ENCODE measurements around the gene KLHL29.
"Not testable (repeated sequence)": the region's sequence is repeated elsewhere in the genome, so short reads cannot be mapped to it uniquely, and the experiment has no call there.

KLHL29 gene

DNA sequence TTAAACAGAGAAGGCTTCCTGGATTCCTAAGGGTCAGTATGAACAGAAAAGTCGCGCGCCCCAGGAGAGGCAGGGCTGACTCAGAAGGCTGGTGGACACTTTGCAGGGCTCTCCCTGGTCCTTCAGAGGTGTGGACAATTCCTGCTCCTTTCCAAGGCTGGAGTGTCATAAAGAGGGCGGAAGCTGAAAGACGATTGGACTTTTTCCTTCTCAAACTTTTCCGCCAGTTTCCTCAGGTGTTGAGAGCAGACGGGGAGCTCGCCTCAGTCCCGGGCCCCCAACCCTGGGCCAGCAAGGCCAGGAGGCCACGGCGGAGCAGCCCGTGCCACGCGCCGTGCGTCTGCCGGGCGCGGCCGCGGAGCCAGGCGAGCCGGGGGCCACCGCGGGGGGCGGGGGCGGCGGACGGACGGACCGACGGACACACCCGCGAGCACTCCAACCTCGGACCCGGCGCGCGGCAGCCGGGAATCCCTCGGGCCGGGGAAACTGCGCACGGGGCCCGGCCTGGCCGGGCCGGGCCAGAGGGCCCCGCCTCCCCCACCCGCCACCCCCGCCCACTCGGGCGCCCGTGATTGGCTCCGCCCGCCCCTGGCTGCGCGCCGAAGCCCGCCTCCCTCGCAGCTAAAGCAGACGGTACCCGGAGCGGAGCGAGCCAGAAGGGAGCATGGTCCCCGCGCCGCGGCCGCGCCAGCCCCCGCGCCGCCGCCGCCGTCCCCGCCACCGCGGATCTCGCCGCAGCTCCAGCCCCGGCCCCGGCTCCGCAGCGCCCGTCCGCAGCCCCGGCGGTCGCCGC lies at the start of gene KLHL29:
TSS of gene KLHL29 (plus strand) at position 629 of the 793 bp plus-strand sequence. CDS start 177,018 bp downstream, outside the sequence.
- peak; percentile 76 for DNase-seq

DNA sequence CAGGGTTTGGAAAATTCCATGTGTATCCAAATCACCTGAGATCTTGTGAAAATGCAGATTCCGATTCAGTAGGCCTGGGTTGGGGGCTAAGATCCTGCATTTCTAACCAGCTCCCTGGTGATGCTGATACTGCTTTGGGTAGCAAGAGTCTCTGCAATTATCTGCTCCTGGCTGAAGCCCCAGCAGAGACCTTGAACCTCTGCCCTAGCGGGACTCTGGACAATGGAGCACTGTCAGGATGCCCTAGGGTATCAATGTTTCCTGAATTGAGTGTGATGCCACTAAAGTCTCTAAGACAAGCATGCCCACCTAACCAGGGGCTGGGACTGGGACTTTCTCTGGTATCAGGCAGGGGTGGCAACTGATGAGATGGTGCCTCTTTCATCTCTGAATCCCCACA lies 49.4 kb upstream of the KLHL29 start:
- DNase-seq = no peak

DNA sequence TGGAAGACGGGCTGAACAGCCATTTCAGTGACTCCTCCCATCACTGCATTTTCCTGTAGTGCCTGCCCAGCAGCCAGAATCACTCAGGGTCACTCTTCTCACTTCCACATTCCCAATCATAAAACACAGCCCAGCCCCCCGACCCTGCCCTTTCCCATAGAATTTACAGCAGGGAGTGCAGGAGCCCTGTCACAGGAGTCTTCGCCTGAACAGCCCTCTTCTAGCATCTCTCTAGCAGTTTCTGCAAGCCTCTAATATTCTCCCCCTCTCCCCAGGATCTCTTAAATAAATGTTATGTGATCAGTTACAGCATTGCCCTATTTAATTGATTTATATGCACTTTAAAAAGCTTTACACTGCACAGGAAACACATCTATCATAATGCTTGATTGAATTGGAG lies 42.9 kb upstream of the KLHL29 start:
- no peak for DNase-seq

DNA sequence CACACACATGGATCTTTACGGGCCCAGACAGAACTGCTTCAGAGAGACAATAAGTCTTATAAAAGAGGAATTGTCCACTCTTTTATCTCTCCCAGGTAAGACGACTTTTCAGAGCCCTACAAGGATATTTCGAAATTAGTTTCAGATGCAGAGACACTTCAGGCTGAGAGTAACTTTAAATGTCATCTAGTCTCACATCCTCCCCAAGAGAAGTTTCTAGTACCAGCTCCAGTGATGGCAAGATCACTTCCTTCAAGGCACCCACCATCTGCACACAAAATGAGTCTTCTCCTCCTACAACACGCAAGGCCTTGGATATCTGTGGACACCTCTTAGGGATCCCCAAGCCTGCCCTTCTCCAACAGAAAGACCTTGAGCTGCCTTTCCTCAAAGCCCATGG lies 39.0 kb upstream of the KLHL29 start:
- DNase-seq = no peak

DNA sequence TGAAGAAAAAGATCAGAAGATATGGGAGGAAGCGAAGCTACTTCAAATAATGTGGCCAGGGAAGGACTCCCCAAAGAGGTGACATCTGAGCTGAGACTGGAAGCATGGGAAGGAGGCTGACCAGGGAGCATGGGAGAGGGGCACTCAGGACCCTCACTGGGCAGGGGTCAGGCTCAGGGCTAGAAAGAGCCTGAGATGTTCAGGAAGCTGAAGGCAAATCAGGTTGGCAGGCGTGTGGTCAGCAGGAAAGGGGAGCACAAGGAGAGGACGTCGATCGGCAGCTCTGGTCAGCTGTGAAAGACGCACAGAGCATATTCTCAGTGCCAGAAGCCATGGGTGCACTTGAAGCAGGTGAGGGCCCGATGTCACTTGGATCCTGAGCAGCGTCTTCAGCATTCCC lies 38.2 kb upstream of the KLHL29 start:
- DNase-seq = no peak

DNA sequence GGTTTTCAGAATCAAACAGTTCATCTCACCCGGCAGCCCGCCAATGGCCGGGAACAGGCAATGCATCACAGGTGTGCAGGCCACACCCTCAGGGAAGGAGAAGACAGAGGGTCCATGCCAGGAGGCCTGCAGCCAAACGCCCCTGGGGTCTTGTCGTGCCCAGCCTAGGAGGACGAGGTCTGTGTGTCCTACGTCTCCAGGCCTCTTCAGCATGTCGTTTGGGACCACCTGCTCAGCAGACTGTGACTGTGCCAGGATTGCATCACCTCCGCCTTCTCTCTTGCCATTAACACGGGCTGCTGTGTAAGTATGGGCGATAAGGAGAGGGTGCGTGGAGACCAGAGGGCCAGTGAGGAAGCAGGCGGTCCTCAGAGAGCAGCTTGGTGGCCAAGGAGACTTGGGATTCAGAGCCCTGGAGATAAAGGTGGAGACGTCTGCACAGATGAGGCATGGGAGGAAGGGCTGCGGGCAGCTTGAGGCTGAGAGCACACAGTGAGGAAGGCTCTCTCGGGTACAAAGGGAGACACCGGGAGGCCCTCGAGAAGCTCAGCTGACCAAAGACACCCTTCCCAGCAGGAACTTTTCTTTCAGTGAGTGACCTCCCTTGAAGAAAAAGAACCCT lies 37.4 kb upstream of the KLHL29 start:
- DNase-seq = no peak

DNA sequence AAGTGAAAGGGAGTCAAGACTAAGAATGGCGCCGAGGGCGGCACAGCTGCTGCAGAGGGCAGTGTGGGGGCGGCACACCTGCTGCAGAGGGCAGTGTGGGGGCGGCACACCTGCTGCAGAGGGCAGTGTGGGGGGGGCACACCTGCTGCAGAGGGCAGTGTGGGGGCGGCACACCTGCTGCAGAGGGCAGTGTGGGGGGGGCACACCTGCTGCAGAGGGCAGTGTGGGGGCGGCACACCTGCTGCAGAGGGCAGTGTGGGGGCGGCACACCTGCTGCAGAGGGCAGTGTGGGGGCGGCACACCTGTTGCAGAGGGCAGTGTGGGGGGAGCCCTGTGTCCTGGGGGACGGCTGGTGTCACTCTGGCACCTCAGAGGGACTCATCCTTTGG lies 36.9 kb upstream of the KLHL29 start:
- not testable (repeated sequence) for DNase-seq

DNA sequence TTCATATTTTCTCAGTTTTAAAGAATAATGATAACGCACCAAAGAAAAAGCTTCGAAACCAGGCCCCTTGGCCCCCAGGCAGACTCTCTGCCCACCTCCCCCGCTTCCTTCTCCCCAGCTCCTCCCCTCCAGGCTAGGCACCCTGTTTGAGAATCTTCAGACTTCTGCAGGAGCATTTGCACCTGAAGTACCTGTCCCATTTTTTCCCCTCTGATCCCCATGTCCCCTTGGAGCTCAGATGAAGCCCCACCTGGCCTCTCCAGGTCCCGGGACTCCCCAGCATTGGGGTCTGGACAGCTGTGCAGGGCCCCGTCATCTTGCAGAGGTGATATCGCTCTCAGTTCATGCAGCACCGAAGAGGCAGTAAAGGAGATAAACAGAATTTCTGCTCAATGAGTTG lies 35.5 kb upstream of the KLHL29 start:
- no peak for DNase-seq

DNA sequence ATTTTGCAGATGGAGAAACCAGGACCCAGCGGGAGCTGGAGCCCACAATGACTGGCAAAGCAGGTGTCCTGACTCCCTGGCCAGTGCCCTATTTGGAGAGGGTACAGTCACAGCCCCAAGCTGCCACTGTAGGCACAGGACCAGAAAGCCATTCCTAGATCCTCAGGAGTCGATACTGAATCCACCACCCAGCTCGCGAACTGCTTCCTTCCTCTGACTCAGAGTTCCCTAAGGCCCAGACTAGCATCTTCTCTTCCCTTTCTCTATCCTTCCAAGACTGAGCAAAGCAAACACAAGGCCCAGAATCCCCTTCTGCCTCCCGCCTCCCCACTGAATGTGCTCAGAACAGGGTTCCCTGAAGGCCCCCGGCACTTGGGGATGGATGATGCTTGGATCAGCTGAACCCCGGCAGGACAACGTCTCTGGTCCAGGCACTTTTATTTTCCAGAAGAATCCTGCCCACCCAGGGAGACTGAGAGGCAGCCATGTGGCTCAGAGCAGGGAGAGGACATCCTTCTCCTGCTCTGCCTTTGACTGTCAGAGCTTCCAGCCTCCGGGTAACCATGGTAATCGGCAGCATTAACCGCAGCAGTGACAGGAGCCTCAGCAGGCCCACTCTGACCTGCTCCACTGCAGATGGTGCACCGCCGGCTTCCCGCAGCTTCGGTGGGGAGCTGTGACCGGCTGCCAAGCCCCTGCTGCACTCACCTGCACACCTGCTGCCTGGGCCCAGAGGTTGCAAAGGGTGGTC lies 34.8 kb upstream of the KLHL29 start:
- no peak for DNase-seq

DNA sequence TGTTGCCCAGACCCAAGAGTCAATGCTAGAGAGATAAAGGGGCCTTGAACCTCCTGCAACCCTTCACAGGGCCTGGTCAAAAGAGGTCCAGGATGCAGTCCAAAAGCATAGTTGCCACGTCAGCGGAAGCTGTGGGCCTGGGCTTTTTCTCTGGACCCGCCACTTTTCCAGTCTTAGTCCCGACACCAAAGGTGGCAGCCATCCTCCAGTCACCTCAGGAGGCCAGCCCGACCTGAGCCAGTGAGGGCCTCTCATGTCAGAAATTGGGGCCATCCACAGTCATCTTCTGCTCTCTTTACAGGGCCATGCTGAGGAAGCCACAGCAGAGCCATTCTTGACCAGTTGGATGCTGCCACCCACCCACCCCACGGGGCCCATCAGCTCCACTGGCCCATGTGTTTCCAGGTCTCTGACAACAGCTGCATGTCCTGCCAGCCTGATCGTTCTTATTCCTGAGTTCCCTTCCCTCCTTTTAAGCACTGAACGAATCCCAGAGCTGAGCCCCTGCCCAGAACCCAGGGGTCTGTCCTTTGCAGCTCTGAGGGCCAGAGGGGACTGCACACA lies 34.1 kb upstream of the KLHL29 start:
- DNase-seq = no peak

DNA sequence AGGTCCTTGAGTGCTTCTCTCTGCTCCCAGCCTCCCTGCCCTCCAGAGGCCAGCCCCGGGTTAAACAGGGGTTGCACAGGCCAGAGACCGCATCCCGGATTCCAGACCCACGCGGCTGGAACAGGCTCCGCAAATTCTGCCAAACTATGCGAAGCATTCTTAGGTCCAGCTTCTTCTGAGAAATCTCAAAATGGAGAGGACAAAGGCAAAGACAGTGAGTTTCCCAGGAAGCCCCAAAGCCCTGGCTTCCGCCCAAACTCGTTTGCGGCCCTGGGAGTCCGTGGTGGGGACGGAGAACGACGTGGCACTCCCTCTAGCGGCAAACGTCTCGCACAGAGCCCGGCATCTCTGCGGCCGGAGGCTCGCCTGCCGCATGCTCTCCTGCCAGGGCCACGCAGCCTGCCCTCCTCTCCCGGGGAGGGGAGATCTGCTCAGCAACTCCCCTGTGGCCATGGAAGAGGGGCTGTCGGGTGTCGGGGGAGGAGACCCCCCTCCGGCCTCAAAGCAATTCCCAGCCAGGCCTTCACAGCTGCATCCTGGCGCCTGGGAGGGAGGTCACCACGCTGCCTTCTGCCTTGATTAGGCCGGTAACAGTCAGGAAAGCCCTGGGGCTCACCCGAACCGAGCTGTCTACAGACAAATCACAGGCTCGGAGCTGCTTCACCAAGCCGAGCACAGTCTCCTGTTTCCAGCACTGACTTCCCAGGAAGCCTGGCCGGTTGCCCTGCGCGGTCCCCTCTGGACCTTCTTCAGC lies 33.4 kb upstream of the KLHL29 start:
- DNase-seq = peak; percentile 72

DNA sequence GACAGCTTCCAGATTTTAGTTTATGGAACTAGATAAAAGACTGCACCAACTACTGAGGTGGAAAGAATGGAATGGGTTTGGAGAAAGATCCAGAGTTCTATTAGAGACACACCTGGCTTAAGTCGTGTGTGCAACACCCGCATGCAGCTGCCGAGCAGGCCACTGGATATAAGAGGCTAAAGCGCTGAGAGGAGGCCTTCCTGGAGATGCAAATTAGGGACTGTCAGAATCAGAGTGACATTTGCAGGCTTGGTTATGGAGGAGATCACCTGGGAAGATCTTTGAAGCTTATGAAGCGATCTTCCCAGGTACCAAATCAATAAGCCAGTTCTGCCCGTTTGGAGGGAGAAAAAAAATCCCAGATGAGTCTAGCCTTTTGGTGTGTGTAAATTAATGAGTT lies 30.4 kb upstream of the KLHL29 start:
- no peak for DNase-seq

DNA sequence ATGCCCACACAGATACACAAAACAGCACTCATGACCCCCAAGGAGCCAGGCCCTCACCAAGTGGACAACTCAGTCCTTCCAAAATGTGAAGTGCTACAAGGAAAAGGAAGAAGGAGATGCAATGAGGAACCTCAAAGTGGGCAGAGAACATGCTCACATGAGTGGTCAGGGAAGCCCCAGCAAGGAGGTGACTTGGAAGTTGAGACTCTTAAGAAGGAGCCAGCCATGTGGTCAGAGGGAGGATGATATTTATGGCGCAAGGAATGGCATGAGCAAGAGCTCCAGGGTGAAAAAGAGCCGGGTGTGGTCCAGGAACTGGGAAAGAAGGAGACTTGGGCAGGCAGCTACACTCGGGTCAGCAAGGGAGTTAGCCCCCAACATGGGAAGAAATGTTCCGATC lies 30.0 kb upstream of the KLHL29 start:
- DNase-seq = no peak

DNA sequence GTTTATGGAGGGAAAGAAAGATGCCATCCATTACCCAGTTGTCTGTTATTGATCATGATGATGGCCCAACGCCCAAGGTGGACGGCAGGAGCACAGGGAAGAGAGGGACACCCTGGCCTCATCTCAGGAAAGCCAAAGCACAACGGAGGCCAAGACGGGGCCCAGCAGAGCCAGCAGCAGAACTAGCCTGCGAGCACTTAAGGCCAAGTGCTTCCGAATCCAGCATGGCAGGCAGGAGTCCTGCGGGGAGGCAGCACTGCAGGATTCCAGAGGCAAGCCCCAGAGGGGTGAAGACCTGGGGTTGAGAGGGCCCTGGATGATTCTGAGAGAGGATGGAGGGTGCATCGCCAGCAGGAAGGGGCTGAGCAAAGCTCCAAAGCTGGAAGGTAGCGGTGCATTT lies 28.3 kb upstream of the KLHL29 start:
- no peak for DNase-seq

DNA sequence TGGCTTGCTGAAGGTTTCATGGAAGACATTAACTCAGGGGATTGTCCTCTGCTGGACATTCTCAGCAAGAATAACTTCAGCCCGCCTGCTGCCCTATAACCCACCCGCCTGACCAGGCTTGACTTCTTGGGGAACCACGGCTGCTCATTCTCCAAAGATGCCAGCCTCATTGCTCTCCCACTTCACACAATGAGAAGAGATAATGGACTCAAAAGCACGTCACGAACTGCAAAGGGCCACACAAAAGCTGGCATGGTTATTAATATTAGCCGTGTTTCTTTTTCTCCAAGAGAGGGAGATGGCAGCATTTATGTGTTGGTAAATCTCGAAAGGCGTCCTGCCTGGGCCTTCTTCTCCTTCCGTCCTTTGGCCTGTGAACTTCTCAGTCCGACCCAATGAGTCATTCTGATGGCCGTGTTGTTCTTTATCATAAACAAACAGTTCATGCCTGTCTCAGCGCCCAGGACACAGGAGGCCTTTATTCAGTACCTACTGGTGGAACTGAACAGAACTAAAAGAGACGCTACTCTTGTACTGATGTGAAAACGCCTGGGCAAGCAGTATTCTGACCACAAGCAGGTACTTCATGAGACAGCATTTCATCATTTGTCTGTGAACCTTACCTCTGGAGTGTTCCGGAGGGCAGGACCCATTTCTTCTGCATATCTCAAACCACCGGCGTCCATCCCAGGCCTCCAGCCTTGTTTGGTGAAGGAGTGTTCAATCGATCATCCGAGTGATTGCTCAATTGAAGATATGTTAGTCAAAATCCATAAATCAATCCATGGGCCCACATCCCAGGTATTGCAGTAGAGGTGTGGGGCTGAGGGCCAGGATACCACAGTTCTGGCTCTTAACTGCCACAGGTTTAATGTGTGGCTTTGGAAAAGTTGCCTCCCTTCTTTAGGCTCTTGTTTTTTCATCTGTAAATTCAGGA lies 25.1 kb upstream of the KLHL29 start:
- DNase-seq = no peak

DNA sequence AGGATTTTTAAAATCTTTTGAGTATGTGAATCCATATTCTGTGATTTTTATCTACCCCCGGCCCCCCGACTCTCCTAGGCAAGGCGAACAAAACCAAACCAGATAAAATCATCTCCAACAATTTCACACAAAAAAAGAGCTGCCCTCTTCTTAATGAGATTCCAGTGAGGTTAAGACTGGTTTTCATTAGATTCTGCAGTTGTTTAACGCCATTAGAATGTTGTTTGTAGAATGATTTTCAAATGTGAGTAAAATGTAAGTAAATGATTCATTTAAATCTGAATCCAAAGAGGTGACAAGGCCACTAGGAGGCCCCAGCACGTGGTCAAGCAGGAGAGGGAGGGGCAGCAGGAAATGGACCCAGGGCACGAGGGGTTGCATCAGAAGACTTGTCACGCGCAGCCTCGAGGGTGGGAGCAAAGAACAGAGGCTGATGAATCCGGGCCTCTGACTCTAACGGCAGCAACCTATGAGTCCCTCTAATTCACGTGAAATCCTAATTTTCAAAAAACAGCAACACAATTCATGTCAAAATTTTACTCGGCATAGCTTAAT lies 24.3 kb upstream of the KLHL29 start:
- no peak for DNase-seq

DNA sequence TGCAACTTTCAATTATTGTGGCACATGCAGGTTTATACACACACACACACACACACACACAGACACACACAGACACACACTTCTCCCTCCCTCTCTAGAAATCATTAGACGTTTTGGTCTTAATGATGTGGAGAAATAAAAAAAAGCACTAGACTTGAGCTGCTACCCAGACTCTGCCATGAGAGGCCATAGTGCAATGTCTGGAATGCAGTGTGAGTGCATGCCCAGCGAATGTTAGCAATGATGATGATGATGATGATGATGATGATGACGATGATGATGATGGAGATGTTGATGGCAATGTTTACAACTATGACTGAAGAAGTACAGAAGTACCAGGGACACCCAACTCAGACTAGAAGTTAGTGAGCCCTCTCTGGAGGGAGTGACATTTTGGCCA lies 23.8 kb upstream of the KLHL29 start:
- no peak for DNase-seq

DNA sequence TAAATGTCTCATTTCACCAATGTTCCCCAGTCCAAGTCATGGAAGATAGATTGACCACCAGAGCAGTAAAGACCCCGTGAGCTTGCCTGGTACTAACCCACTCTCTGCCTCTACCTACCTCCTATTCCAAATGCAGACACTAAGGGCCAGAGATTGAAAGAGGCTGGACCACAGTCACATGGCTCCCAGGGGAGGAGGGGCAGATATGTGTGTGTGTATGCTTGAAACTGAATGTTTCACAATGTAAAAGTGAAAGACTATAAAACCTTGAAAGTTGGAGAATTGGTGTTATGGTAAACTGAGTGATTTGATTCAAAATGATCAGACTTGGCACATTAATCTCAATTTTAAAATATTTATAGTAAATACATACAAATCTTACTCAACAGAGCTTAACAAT lies 21.7 kb upstream of the KLHL29 start:
- no peak for DNase-seq

DNA sequence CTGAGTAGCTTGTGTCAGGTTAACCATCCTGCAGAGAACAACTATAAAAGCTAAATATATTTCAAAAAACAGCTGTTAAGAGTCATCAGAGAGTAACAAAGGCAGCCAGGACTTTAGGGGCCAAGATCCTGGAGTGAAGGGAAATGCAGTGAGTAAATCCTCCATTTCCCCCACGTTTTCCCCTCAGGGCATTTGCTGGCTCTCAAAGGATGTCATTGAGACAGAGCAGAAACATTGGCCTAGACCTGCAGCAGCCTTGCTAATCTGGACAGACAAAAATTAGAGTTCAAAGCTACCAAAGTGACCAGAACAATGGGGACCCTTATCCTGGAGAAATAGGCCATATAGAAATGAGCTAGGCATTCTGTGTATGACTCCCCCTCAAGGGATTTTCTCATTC lies 21.1 kb upstream of the KLHL29 start:
- no peak for DNase-seq

DNA sequence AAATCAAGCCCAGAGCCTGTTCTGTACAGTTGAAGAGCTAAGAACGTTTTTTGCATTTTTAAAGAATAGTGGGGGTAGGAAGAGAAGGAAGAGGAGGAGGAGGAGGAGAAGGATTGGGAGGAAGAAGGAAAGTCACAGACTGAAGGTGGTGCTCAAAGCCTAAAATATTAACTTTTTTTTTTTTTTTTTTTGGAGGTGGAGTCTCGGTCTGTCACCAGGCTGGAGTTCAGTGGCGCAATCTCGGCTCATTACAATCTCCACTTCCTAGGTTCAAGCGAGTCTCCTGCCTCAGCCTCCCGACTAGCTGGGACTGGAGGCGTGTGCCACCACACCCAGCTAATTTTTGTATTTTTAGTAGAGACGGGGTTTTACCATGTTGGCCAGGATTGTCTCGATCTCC lies 18.3 kb upstream of the KLHL29 start:
- no peak for DNase-seq

DNA sequence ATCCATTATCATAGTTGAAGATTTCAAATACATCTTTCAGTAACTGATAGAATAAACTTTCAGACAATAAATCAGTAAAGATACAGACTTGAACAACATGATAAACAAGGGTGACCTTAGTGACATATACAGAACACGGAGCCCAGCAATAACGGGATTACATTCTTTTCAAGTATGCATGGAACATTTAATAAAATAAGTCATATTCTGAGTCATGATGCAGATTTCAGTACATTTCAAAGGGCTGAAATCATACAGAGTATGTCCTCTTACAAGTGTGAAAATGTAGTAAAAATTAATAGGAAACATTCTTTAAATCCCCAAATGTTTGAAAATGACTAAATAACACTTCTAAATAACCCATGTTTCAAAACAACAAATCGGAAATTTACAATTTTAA lies 17.2 kb upstream of the KLHL29 start:
- DNase-seq = no peak

DNA sequence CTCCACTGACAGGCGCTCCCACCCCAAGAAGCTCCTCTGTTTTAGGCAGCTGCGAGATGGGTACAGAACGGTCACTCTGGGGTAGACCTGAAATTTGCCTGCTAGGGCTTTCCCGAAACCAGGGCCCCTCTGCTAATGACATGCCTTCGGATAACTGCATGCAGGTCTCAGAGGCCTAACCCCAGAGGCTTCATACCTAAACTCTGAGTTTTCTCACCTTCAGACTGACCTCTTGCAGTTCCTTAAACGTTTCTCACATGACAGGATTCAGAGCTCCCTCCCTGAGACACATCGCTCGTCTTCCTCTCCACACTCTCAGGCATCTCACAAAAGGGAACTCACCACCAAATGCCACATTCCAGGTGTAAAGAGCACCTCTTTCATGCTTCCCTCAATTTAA lies 11.3 kb upstream of the KLHL29 start:
- no peak for DNase-seq
